Activated CD4-positive, alpha-beta T cell treated with anti-CD3 and anti-CD28 coated beads, Interleukin-2, amount 10 ng/mL, durations not matched to agents 24 days and 14 days (primary cell): ENCODE results near the gene SORCS3. TPM values are rescaled to one million over a fixed set of nuclear protein-coding genes. Genes with fewer than 3 reads are reported as not detected.
A peak's percentile ranks its signal among the peaks of the same experiment; 100 is the strongest.

Experiments used
- DNase-seq: peaks from one replicate; pipeline ENCODE4 v3.0.0; 2022
- H3K27ac Mint-ChIP-seq: one replicate; pipeline ENCODE4 v1.8.0; 2022; ENCODE audit warnings: mild to moderate bottlenecking, mixed read lengths
- H3K27me3 Mint-ChIP-seq: one replicate; pipeline ENCODE4 v1.8.0; 2022; ENCODE audit warnings: mixed read lengths
- H3K36me3 Mint-ChIP-seq: one replicate; pipeline ENCODE4 v1.8.0; 2022; ENCODE audit warnings: low read depth, mild to moderate bottlenecking, mixed read lengths
- H3K4me1 Mint-ChIP-seq: one replicate; pipeline ENCODE4 v1.8.0; 2021; ENCODE audit warnings: mixed read lengths
- H3K4me3 Mint-ChIP-seq: one replicate; pipeline ENCODE4 v1.8.0; 2022; ENCODE audit warnings: mild to moderate bottlenecking, moderate library complexity, mixed read lengths
- H3K9me3 Mint-ChIP-seq: one replicate; pipeline ENCODE4 v1.8.0; 2021; ENCODE audit warnings: mixed read lengths
- intact Hi-C: fragments of 100-400 bp; cut with micrococcal nuclease; formaldehyde crosslinking; loops from one replicate; pipeline ENCODE4 v1.15.1; 2023
- total RNA-seq: library from RNA; stranded (reverse); gene quantifications from 2 replicates; pipeline ENCODE4 v1.2.3, GENCODE V29; 2022

Gene SORCS3
- total RNA-seq, 1 donor from 2014 or later: not detected

- DNase-seq: no peak
- H3K27ac Mint-ChIP-seq: no peak overlapping the region
- H3K4me3 Mint-ChIP-seq: no peak overlapping the region
- no peaks in the 10 kb centered on the region for H3K4me1 Mint-ChIP-seq
- intact Hi-C loops: no loop called here
- no peaks in the 10 kb centered on the region for H3K9me3 Mint-ChIP-seq
- H3K36me3 Mint-ChIP-seq: no peaks in the 10 kb centered on the region
- no peaks in the 10 kb centered on the region for H3K27me3 Mint-ChIP-seq
These were observed 150.4 kb downstream of the SORCS3 start for GRCh38 chr10:104791471-104791870.

GRCh38 chr10:104795411-104795810 is 154.3 kb downstream of the SORCS3 start:
- intact Hi-C loops: no loop called here
- Mint-ChIP-seq H3K4me3 (no peak overlapping the region), H3K9me3 (no peaks in the 10 kb centered on the region), H3K4me1 (no peaks in the 10 kb centered on the region), H3K36me3 (no peaks in the 10 kb centered on the region), H3K27me3 (no peaks in the 10 kb centered on the region), H3K27ac (no peak overlapping the region)
- no peak for DNase-seq

GRCh38 chr10:104796823-104797222 is 155.7 kb downstream of the SORCS3 start:
- H3K36me3 Mint-ChIP-seq: no peaks in the 10 kb centered on the region
- H3K4me1 Mint-ChIP-seq: no peaks in the 10 kb centered on the region
- no peaks in the 10 kb centered on the region for H3K27me3 Mint-ChIP-seq
- H3K4me3 Mint-ChIP-seq: no peak overlapping the region
- intact Hi-C loops: no loop called here
- H3K9me3 Mint-ChIP-seq: no peaks in the 10 kb centered on the region
- no peak for DNase-seq
- no peak overlapping the region for H3K27ac Mint-ChIP-seq

GRCh38 chr10:104802941-104803340 is 161.9 kb downstream of the SORCS3 start:
- intact Hi-C loops: no loop called here
- H3K9me3 Mint-ChIP-seq: no peaks in the 10 kb centered on the region

GRCh38 chr10:104804880-104805279 is 163.8 kb downstream of the SORCS3 start:
- intact Hi-C loops: no loop called here
- Mint-ChIP-seq H3K9me3 (peaks cover 4% of the 10 kb centered on the region), H3K36me3 (no peaks in the 10 kb centered on the region), H3K4me3 (no peak overlapping the region), H3K4me1 (no peaks in the 10 kb centered on the region), H3K27ac (no peak overlapping the region), H3K27me3 (no peaks in the 10 kb centered on the region)
- DNase-seq: no peak

More at GRCh38 chr10:104802941-104803340, 161.9 kb downstream of the SORCS3 start:
- Mint-ChIP-seq H3K27me3 (no peaks in the 10 kb centered on the region), H3K4me1 (no peaks in the 10 kb centered on the region), H3K36me3 (no peaks in the 10 kb centered on the region), H3K27ac (no peak overlapping the region), H3K4me3 (no peak overlapping the region)
- DNase-seq: no peak

GRCh38 chr10:104806801-104807200 is 165.7 kb downstream of the SORCS3 start:
- Mint-ChIP-seq H3K36me3 (no peaks in the 10 kb centered on the region), H3K4me1 (no peaks in the 10 kb centered on the region), H3K4me3 (no peak overlapping the region), H3K9me3 (peaks cover 4% of the 10 kb centered on the region), H3K27me3 (no peaks in the 10 kb centered on the region), H3K27ac (no peak overlapping the region)
- intact Hi-C loops: no loop called here
- DNase-seq: no peak

GRCh38 chr10:104807581-104808310 is 166.7 kb downstream of the SORCS3 start:
- no peaks in the 10 kb centered on the region for H3K4me1 Mint-ChIP-seq
- intact Hi-C loops: no loop called here
- DNase-seq: no peak
- no peak overlapping the region for H3K27ac Mint-ChIP-seq
- H3K36me3 Mint-ChIP-seq: no peaks in the 10 kb centered on the region
- peaks cover 4% of the 10 kb centered on the region for H3K9me3 Mint-ChIP-seq
- no peak overlapping the region for H3K4me3 Mint-ChIP-seq
- no peaks in the 10 kb centered on the region for H3K27me3 Mint-ChIP-seq

- H3K36me3 Mint-ChIP-seq: no peaks in the 10 kb centered on the region
- DNase-seq: no peak
- no peak overlapping the region for H3K4me3 Mint-ChIP-seq
- no peak overlapping the region for H3K27ac Mint-ChIP-seq
- no peaks in the 10 kb centered on the region for H3K4me1 Mint-ChIP-seq
- intact Hi-C loops: no loop called here
- peaks cover 4% of the 10 kb centered on the region for H3K9me3 Mint-ChIP-seq
- no peaks in the 10 kb centered on the region for H3K27me3 Mint-ChIP-seq
These were observed 168.4 kb downstream of the SORCS3 start for GRCh38 chr10:104809288-104810090.

- peaks cover 4% of the 10 kb centered on the region for H3K9me3 Mint-ChIP-seq
- no peaks in the 10 kb centered on the region for H3K4me1 Mint-ChIP-seq
- H3K36me3 Mint-ChIP-seq: no peaks in the 10 kb centered on the region
- intact Hi-C loops: no loop called here
- no peak for DNase-seq
- no peaks in the 10 kb centered on the region for H3K27me3 Mint-ChIP-seq
- H3K4me3 Mint-ChIP-seq: no peak overlapping the region
- no peak overlapping the region for H3K27ac Mint-ChIP-seq
These were observed 170.1 kb downstream of the SORCS3 start for GRCh38 chr10:104811166-104811565.

- Mint-ChIP-seq H3K36me3 (no peaks in the 10 kb centered on the region), H3K27ac (no peak overlapping the region), H3K4me1 (no peaks in the 10 kb centered on the region), H3K4me3 (no peak overlapping the region), H3K9me3 (no peaks in the 10 kb centered on the region), H3K27me3 (no peaks in the 10 kb centered on the region)
- no peak for DNase-seq
- intact Hi-C loops: no loop called here
These were observed 175.4 kb downstream of the SORCS3 start for GRCh38 chr10:104816501-104816900.

GRCh38 chr10:104819731-104820130 is 178.6 kb downstream of the SORCS3 start:
- Mint-ChIP-seq H3K36me3 (no peaks in the 10 kb centered on the region), H3K4me1 (no peaks in the 10 kb centered on the region), H3K27me3 (no peaks in the 10 kb centered on the region), H3K9me3 (peaks cover 9% of the 10 kb centered on the region), H3K4me3 (no peak overlapping the region), H3K27ac (no peak overlapping the region)
- no peak for DNase-seq
- intact Hi-C loops: no loop called here

- no peak overlapping the region for H3K4me3 Mint-ChIP-seq
- no peaks in the 10 kb centered on the region for H3K36me3 Mint-ChIP-seq
- peaks cover 9% of the 10 kb centered on the region for H3K9me3 Mint-ChIP-seq
- H3K4me1 Mint-ChIP-seq: no peaks in the 10 kb centered on the region
- intact Hi-C loops: no loop called here
- no peak for DNase-seq
- H3K27ac Mint-ChIP-seq: no peak overlapping the region
- no peaks in the 10 kb centered on the region for H3K27me3 Mint-ChIP-seq
These were observed 181.0 kb downstream of the SORCS3 start for GRCh38 chr10:104822088-104822487.

- peak; percentile 74 for DNase-seq
- no peak overlapping the region for H3K27ac Mint-ChIP-seq
- no peaks in the 10 kb centered on the region for H3K27me3 Mint-ChIP-seq
- intact Hi-C loops: no loop called here
- no peaks in the 10 kb centered on the region for H3K4me1 Mint-ChIP-seq
- no peak overlapping the region for H3K4me3 Mint-ChIP-seq
- H3K9me3 Mint-ChIP-seq: peaks cover 9% of the 10 kb centered on the region
- H3K36me3 Mint-ChIP-seq: no peaks in the 10 kb centered on the region
These were observed 183.4 kb downstream of the SORCS3 start for GRCh38 chr10:104824380-104825006.

GRCh38 chr10:104831272-104831671 is 190.2 kb downstream of the SORCS3 start:
- H3K27me3 Mint-ChIP-seq: no peaks in the 10 kb centered on the region
- intact Hi-C loops: no loop called here
- H3K4me1 Mint-ChIP-seq: no peaks in the 10 kb centered on the region
- H3K27ac Mint-ChIP-seq: no peak overlapping the region
- H3K4me3 Mint-ChIP-seq: no peak overlapping the region
- no peak for DNase-seq
- no peaks in the 10 kb centered on the region for H3K9me3 Mint-ChIP-seq
- no peaks in the 10 kb centered on the region for H3K36me3 Mint-ChIP-seq
